H1 (cell line): Measurements from ENCODE around the gene ASTL. TPM values are rescaled to one million over a fixed set of nuclear protein-coding genes. Genes with fewer than 3 reads are reported as not detected.

ENCODE experiments used
- RXRA ChIP-seq: IDR thresholded peaks from 2 replicates; pipeline ENCODE4 v1.6.1; 2011; ENCODE audit warnings: low read depth, mild to moderate bottlenecking, low read length, moderate library complexity; ENCODE audit not compliant: insufficient read depth
- TAF7 ChIP-seq: optimal IDR thresholded peaks from 2 replicates; pipeline ENCODE3; 2011; ENCODE audit warnings: low read depth, mild to moderate bottlenecking, inconsistent platforms, low read length, moderate library complexity, borderline replicate concordance
- TCF12 ChIP-seq: IDR thresholded peaks from 2 replicates; pipeline ENCODE4 v1.6.1; 2011; ENCODE audit warnings: low read depth, mild to moderate bottlenecking, low read length
- polyA plus RNA-seq, 7 experiments: library from polyadenylated mRNA; depleted of rRNA in 3 of 7; stranded (reverse) in 5 of 7; unstranded in 2 of 7; fragments of >200 nt in 5 of 7; fragments of 200-250 nt in 2 of 7; gene quantifications; 1 replicate in 5 of 7; 2 replicates in 1 of 7; 4 replicates in 1 of 7; pipeline versions ENCODE4 v1.2.1 to v1.2.3, GENCODE V29; 2011 to 2013; ENCODE audit warnings: missing spikeins in 2 of 7, mixed read lengths in 2 of 7
- total RNA-seq: library from RNA; stranded (reverse); fragmentation: NEBNext Ultra II Directional; extraction: Animal tissue kit (Norgen Biotek cat#: 25700); gene quantifications from 2 replicates; pipeline ENCODE4 v1.2.1, GENCODE V29; 2021

ASTL gene
- total and polyA plus RNA-seq, 2 of the 8 experiments (the other 6 are each of a cell fraction or from before 2014, with no cell fraction given): 0.60 to 1.4 TPM

DNA sequence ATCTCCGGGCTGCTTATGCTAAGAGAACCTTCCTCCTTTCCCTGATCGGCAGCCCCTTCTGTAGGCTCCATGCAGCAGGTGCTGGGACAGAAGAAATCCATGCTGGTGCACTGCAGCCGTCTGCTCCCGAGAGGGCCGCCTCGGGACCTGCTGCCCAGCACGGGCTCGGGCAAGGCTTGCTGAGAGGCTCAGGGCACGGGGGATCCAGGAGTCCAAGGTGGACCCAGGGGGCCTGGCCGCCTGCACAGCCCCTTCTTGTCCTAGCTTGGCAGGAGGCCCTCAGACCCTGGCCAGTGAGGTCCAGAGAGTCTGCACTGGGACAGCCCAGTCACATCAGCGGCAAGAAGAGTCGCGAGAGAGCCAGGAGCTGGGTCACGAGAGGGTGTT is 20.2 kb upstream of the ASTL start (continued):
- TF ChIP-seq TCF12 (no peak), RXRA (no peak), TAF7 (no peak)
